B cell (primary cell): ENCODE data around the gene FAM131C.

Experiments
- CTCF ChIP-seq: fragments of 200-600 bp; IDR thresholded peaks from one replicate; pipeline ENCODE4 v1.8.0; 2022; ENCODE audit warnings: antibody characterized with exemption, mild to moderate bottlenecking
- EZH2 ChIP-seq: IDR thresholded peaks from 2 replicates; pipeline ENCODE4 v1.6.1; 2012; ENCODE audit warnings: borderline replicate concordance, low read depth, mild to moderate bottlenecking, moderate library complexity, low read length; ENCODE audit not compliant: insufficient read depth, poor library complexity, severe bottlenecking

- TF ChIP-seq CTCF (no peak), EZH2 (no peak)
Observed at GRCh38 chr1:16051039-16051438, 22.4 kb downstream of the FAM131C start.
